ENCODE measurements around the gene CCDC201. TPM values are rescaled to one million over a fixed set of nuclear protein-coding genes. Genes with fewer than 3 reads are reported as not detected.
"Not testable (repeated sequence)": the region's sequence is repeated elsewhere in the genome, so short reads cannot be mapped to it uniquely, and the experiment has no call there.

The CCDC201 gene
- total RNA-seq, 2 donors from 2014 or later: not detected

DNA sequence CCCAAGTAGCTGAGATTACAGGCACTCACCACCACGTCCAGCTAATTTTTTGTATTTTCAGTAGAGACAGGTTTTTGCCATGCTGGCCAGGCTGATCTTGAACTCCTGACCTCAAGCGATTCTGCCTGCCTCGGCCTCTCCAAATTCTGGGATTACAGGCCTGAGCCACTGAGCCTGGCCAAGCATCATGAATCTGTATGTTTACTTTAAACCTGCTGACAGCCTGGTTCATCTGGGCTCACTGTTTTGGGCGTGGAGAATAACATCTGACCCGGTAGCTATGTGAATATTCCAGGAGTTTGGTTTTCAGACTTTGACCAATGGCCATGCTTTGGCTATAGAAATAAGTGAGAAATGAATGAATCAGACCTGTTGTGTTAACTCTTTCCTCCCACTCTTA, 26.3 kb downstream of the CCDC201 start:
- not testable (repeated sequence) for DNase-seq (ENCODE audit: low spot score); H3K27ac Mint-ChIP-seq; H3K36me3 Mint-ChIP-seq; H3K4me1 Mint-ChIP-seq (ENCODE audit: low read depth in 2 of 2); H3K4me3 Mint-ChIP-seq; H3K9me3 Mint-ChIP-seq; ATAC-seq; H3K27me3 Mint-ChIP-seq

DNA sequence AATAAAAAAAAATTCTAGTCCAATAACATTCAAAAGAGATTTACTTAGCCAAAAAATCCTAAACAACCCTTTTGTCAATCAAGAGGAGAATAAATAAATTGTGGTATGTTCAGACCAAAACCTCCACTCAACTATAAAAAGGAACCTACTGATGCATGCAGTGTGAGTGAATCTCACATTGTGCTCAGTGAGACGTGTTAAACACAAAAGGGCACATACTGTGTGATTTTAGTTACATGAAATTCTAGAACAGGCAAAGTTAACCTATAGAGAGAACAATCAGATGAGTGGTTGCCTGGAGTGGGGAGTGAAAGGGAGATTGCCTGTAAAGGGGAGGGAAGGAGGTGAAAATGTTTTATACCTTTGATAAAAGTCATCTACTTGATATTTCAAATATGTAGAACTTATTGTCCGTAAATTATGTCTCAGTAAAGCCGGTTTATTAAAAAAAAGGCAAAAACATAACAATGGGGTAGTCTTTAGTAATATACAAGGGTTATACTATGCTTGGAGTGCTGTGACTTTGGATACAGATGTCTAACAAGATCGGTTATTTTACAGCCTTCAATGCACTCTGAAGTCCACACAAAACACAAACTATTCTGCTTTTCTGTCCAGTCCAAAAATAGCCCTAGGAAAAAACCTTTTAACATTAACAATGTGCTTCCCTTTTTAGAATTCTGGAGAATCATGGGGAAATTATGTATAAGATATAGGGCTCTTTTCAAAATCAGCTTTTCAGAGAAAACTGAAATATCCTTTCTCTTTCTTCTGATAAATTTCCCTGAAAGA, 30.8 kb downstream of the CCDC201 start:
- ATAC-seq; H3K36me3 Mint-ChIP-seq; H3K4me1 Mint-ChIP-seq (ENCODE audit: low read depth in 2 of 2); H3K4me3 Mint-ChIP-seq; H3K9me3 Mint-ChIP-seq; H3K27ac Mint-ChIP-seq; DNase-seq (ENCODE audit: low spot score); H3K27me3 Mint-ChIP-seq: not testable (repeated sequence)

DNA sequence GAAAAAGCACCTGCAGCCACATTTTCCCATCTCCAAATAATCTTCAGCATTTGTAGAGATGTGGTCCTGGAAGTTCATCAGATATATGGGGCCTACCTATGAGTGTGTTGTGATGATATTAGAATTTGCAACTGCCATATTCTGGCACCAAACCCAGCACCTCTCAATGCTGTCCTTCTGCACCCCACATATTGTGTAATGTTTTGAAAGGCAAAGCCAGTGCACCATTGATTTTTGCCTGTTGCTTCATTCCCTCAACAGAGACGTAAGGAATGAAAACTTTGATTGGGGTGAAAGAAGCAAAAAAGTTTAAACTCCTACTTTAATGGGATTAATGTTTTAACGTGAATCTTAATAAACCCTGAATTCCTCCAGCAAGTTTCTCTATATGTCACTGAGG, 34.0 kb downstream of the CCDC201 start:
- H3K4me3 Mint-ChIP-seq: not testable (repeated sequence)

DNA sequence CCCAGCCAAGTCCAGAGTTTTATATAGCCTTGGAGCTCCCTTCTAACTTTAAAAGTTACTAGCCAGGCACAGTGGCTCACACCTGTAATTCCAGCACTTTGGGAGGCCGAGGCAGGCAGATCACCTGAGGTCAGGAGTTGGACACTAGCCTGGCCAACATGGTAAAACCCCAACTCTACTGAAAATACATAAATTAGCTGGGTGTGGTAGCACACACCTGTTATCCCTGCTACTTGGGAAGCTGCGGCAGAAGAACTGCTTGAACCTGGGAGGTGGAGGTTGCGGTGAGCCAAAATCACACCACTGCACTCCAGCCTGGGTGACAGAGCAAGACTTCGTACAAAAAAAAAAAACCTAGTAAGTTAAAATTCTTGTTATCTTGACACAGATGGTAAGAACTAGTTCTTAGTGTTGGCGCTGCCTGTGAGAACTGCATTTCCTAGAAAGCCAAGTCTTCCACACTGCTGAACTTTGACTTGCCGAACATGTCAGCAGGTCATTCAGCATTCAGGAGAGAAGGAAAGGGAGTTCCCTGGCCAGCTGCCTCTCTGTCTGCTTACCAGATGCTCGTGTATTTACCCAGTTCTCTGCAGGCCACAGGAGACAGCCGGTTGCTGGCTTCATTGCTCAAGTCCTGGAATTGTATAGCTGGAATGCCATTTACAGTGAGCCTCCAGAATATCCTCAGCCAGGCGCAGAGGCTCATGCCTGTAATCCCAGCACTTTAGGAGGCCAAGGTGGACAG, 40.3 kb downstream of the CCDC201 start:
- H3K4me1 Mint-ChIP-seq (ENCODE audit: low read depth in 2 of 2); H3K4me3 Mint-ChIP-seq; H3K36me3 Mint-ChIP-seq; ATAC-seq; H3K27ac Mint-ChIP-seq; H3K9me3 Mint-ChIP-seq; H3K27me3 Mint-ChIP-seq; DNase-seq (ENCODE audit: low spot score): not testable (repeated sequence)

More for the DNA sequence above, 34.0 kb downstream of the CCDC201 start:
- not testable (repeated sequence) for ATAC-seq; H3K9me3 Mint-ChIP-seq; H3K27me3 Mint-ChIP-seq; H3K27ac Mint-ChIP-seq; DNase-seq (ENCODE audit: low spot score); H3K4me1 Mint-ChIP-seq (ENCODE audit: low read depth in 2 of 2); H3K36me3 Mint-ChIP-seq

DNA sequence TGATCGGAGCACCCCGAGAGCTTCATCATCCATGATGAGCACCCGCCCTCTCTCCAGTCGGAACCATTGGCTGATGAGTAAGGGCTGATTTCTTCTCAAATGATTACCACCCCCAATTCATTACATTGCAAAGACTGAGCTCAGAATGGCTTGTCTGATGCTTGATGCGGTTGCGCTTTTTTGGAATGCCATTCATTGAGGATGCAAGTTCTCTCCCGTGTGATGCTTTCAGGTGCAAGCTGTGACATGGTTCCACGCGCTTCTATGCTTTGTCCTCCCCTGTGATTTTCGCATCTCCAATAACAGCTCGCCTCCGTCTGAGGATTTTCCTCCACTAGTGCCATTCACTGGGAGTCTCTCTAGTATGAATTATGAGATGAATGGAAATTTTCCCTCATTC, 43.0 kb downstream of the CCDC201 start:
- not testable (repeated sequence) for H3K36me3 Mint-ChIP-seq; H3K27ac Mint-ChIP-seq; H3K4me3 Mint-ChIP-seq; DNase-seq (ENCODE audit: low spot score); H3K9me3 Mint-ChIP-seq; H3K27me3 Mint-ChIP-seq; ATAC-seq; H3K4me1 Mint-ChIP-seq (ENCODE audit: low read depth in 2 of 2)

DNA sequence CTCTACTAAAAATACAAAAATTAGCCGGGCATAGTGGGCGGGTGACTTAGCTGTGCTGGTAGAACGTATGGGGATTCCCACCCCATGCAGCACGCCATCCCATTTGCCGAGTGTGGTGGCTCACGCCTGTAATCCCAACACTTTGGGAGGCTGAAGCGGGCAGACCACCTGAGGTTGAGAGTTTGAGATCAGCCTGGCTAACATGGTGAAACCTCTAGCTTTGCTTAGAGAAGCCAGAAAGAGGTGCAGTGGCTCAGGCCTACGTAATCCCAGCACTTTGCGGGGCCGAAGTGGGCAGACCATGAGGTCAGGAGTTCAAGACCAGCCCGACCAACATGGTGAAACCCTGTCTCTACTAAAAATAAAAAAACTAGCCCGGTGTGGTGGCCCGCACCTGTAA, 45.2 kb downstream of the CCDC201 start:
- not testable (repeated sequence) for H3K36me3 Mint-ChIP-seq; DNase-seq (ENCODE audit: low spot score); ATAC-seq

DNA sequence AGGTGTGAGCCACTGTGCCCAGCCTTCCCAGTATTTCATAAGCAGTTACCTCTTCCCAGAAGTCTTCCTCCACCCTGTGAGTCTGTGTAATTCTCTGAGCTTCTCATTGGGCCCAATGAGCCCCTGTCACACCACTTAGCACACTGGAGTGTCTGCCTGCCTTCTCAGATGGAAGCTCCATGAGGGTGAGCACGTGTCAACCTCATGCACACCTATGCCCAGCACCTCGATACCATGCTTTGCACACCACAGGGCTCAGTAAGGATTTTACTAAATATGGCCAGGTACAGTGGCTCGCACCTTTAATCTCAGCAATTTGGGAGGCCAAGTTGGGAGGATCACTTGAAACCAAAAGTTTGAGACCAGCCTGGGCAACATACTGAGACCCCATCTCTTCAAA, 46.3 kb downstream of the CCDC201 start:
- H3K27me3 Mint-ChIP-seq: not testable (repeated sequence)

More for the DNA sequence above, 45.2 kb downstream of the CCDC201 start:
- H3K27ac Mint-ChIP-seq; H3K4me1 Mint-ChIP-seq (ENCODE audit: low read depth in 2 of 2); H3K4me3 Mint-ChIP-seq; H3K9me3 Mint-ChIP-seq; H3K27me3 Mint-ChIP-seq: not testable (repeated sequence)

DNA sequence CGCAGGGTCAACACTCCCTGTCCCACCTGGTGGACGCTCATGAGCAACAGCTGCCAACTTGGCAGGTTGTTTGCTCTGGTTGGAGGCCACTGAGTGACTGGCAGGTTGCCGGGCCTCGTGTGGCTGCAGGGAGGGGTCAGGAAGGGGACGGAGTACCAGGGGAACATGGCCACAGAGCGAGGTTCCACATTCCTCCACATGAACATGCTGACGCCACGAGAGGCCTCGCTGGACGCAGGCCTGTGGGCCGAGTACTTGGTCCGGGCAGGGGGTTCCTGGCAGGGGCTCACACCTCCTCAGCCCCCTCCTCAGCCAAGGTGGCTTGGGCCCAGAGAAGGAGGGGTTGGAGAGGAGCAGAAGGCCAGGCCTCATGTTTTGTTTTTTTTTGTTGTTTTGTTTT, 54.1 kb downstream of the CCDC201 start:
- not testable (repeated sequence) for H3K4me3 Mint-ChIP-seq; H3K27ac Mint-ChIP-seq; H3K9me3 Mint-ChIP-seq; H3K27me3 Mint-ChIP-seq; ATAC-seq; H3K4me1 Mint-ChIP-seq (ENCODE audit: low read depth in 2 of 2); DNase-seq (ENCODE audit: low spot score); H3K36me3 Mint-ChIP-seq

More for the DNA sequence above, 46.3 kb downstream of the CCDC201 start:
- H3K4me1 Mint-ChIP-seq (ENCODE audit: low read depth in 2 of 2); H3K4me3 Mint-ChIP-seq; H3K27ac Mint-ChIP-seq; H3K9me3 Mint-ChIP-seq; DNase-seq (ENCODE audit: low spot score); ATAC-seq; H3K36me3 Mint-ChIP-seq: not testable (repeated sequence)

DNA sequence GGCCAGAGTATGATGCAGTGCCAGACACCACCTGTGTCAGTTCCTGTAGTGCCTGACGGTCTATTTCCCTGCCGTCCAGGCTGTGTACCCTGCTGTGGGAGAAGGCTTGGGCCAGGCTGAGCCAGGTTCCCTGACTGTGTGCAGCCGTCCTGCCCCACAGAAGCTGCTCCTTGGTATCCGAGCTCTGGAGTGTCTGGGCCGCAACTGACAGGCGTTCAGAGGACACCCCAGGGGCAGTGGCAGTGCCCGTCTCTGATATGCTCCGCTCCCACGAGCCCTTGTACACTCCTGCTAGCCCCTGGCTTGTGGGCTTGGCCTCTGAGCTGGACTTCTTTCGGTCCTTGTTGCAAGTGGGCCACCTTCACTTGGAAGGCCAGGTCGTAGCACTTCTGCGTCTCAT, 55.0 kb downstream of the CCDC201 start:
- H3K36me3 Mint-ChIP-seq; H3K27me3 Mint-ChIP-seq; H3K4me3 Mint-ChIP-seq; ATAC-seq; H3K4me1 Mint-ChIP-seq (ENCODE audit: low read depth in 2 of 2); DNase-seq (ENCODE audit: low spot score); H3K27ac Mint-ChIP-seq; H3K9me3 Mint-ChIP-seq: not testable (repeated sequence)

DNA sequence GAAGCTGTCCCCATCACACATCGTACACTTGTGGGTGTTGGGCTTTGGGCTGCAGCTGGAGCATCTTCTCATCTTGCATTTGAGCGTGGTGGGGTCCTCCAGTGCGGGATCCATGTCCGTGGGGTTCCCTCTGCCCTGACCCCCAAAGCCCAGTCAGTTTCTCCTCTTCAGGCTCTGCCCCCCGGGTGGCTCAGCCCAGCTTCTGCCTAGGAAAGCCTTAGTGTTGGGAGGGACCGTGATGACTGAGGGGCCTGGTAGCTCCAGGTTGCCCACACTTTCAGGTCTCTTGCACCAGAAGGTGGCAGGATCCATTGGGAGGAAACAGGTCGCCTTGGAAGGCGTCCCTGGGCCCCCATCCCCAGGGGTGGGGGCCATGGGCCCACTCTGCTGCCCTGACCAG, 55.9 kb downstream of the CCDC201 start:
- not testable (repeated sequence) for H3K27ac Mint-ChIP-seq; H3K36me3 Mint-ChIP-seq; H3K4me3 Mint-ChIP-seq; DNase-seq (ENCODE audit: low spot score); H3K27me3 Mint-ChIP-seq; H3K9me3 Mint-ChIP-seq; H3K4me1 Mint-ChIP-seq (ENCODE audit: low read depth in 2 of 2); ATAC-seq

DNA sequence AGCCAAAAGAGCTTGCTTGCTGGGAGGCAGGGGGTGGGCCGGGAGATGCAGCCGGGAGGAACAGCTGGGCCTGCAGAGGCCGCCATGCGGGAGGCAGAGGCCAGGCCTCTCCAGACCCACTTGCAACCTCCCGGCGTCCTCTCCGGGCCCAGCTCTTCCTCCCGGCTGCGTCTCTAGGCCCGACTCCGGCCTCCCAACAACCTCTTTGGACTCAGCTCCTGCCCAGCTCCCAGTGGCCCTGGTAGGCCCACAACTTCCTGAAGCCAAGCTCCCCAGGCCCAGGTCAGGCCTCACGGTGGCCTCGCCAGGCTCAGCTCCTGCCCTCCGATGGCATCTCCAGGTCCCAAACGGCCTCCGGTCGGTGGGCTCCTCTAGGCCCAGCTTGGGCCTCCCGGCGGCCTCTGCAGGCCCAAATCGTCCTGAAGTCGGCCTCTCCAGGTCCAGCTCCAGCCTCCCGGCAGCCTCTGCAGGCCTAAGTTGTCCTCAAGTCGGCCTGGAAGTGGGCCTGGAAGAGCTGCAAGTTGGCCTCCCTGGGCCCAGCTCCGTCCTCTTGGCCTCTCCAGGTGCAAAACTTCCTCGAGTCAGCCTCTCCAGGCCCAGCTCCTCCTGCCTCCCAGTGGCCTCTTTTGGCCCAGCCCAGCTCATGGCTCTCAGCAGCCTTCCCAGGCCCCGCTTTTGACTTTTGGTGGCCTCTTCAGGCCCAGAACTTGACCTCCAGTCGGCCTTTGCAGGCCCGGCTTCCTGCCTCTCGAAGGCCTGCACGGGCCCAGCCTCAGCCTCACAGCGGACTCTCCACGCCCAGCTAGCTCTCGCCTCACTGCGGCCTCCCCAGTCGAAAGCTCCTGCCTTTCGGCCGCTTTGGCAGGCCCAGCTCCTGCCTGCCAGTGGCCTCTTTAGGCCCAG, 58.4 kb downstream of the CCDC201 start:
- DNase-seq (ENCODE audit: low spot score); ATAC-seq; H3K27me3 Mint-ChIP-seq; H3K9me3 Mint-ChIP-seq; H3K36me3 Mint-ChIP-seq; H3K4me3 Mint-ChIP-seq; H3K27ac Mint-ChIP-seq; H3K4me1 Mint-ChIP-seq (ENCODE audit: low read depth in 2 of 2): not testable (repeated sequence)

DNA sequence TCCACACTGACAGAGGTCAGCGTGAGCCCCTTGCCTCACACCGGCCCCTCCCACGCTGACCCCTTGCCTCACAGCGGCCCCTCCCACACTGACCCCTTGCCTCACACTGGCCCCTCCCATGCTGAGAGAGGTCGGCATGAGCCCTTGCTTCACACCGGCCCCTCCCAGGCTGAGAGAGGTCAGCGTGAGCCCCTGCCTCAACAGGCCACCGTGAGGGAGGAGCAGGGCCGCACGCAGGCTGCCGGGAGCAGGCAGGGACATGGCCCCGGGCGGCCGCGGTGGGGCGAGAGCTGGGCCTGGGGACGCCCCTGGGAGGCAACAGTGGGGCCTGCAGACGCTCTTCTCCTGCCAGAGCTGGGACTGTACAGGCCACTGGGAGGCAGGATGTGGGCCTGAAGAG, 59.1 kb downstream of the CCDC201 start:
- ATAC-seq; H3K27me3 Mint-ChIP-seq; H3K4me1 Mint-ChIP-seq (ENCODE audit: low read depth in 2 of 2); H3K9me3 Mint-ChIP-seq; DNase-seq (ENCODE audit: low spot score); H3K36me3 Mint-ChIP-seq; H3K4me3 Mint-ChIP-seq; H3K27ac Mint-ChIP-seq: not testable (repeated sequence)

DNA sequence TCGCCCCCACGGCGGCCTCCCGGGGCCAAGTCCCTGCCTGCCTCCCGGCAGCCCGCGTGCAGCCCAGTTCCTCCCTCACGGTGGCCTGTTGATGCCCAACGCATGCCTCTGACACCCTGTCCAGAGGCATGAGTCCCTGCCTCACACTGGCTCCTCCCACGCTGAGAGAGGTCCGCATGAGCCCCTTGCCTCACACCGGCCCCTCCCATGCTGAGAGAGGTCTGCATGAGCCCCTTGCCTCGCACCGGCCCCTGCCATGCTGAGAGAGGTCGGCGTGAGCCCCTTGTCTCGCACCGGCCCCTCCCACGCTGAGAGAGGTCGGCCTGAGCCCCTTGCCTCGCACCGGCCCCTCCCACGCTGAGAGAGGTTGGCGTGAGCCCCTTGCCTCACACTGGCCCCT, 59.9 kb downstream of the CCDC201 start:
- no peaks in the 10 kb centered on the region for H3K4me1 Mint-ChIP-seq (ENCODE audit: low read depth in 2 of 2)
- DNase-seq (ENCODE audit: low spot score): no peak
- ATAC-seq: no peak
- H3K36me3 Mint-ChIP-seq: no peaks in the 10 kb centered on the region
- no peaks in the 10 kb centered on the region for H3K9me3 Mint-ChIP-seq
- no peak overlapping the region for H3K27ac Mint-ChIP-seq
- H3K27me3 Mint-ChIP-seq: no peaks in the 10 kb centered on the region
- H3K4me3 Mint-ChIP-seq: no peak overlapping the region
